Measurements from ENCODE around the gene VTI1B. TPM values are rescaled to one million over a fixed set of nuclear protein-coding genes. Genes with fewer than 3 reads are reported as not detected.
"Not testable (repeated sequence)": the region's sequence is repeated elsewhere in the genome, so short reads cannot be mapped to it uniquely, and the experiment has no call there.

Gene VTI1B, protein sequence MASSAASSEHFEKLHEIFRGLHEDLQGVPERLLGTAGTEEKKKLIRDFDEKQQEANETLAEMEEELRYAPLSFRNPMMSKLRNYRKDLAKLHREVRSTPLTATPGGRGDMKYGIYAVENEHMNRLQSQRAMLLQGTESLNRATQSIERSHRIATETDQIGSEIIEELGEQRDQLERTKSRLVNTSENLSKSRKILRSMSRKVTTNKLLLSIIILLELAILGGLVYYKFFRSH
- total RNA-seq = 115 TPM
- long read RNA-seq, full-length matches to known transcripts = 101 of 128 reads
- long read RNA-seq, partial matches to known transcripts = 5 of 128 reads
- long read RNA-seq, other reads (novel, unspliced or antisense) = 22 of 128 reads

DNA sequence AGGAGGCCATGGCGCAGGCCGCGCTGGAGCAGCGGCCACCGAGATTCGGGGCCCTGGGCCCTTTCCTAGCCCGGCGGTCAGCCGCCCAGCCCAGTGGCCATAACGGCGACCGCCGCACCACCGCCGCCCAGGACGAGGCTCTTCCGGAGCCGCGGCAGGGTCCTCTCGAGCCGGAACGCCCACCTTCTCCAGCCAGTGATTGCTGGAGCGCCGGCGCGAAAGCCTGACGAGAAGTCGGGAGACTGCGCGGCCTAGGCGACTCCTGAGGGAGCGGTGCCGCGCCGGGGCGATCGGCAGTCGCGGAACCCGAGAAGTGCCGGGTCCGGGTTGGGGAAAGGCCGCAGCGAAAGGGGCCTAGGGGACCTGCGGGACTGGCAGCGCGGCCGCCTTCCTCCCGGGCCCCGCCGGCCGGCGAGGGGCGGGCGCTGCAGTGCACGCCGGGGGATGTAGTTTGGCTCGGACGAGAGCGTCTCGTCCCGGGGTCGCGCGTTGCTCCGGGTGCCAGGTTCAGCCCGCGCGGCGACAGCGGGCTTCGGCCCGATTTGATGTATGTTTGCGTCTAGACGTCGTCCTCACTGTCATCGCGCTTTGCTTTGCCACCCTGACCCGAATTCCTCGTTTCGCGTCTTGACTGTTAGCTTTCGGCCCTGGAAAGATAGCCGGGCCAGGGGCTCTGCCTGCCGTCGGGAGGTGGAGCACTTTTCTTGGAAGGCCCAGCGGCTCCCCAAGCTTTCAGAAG is at the start of gene VTI1B:
VTI1B (minus strand) TSS at position 153 of the 739 bp plus-strand sequence; CDS start at position 10, 143 bp downstream.
- intact Hi-C loops (cut with DNase I) = loop anchor here (1.0 kb wide), 2 partner anchors 21 to 74 kb away; partner anchors contain the start of genes PIGH and RDH11
- DNase-seq (ENCODE audit: low spot score) = peak; percentile 92

DNA sequence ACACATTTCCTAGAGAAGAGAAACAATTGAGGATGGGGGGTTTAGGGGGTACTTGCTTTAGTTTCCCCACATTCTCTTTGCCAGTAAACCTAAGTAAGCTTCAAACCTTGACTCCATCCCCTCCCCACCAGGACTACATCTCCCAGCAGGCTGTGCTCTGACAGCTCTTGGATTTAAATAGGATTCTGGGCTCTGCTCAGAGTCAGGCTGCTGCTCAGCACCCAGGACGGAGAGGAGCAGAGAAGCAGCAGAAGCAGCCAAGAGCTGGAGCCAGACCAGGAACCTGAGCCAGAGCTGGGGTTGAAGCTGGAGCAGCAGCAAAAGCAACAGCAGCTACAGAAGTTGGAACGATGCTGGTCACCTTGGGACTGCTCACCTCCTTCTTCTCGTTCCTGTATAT is 47.9 kb upstream of the VTI1B start:
- DNase-seq (ENCODE audit: low spot score) = peak; percentile 81
- intact Hi-C loops (cut with DNase I) = no loop called here

DNA sequence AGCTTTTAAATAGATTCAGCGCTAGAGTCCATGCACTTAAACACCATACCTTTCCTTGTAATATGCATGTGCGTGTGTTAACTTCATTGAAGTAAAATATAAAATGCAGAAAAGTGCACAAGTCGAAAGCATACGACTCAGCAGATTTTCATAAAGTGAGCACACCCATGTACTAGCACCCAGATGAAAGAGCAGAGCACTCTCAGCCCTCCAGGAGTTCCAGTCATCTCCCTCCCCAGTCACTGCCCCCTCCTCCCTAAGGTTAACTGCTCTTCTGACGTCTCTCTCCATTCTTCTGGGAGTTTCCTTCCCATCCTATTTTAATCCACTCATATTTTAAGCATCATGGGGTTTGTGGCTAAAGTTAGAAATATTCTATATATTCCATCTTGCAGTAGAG is 47.4 kb upstream of the VTI1B start:
- no peak for DNase-seq (ENCODE audit: low spot score)
- intact Hi-C loops (cut with DNase I) = no loop called here

DNA sequence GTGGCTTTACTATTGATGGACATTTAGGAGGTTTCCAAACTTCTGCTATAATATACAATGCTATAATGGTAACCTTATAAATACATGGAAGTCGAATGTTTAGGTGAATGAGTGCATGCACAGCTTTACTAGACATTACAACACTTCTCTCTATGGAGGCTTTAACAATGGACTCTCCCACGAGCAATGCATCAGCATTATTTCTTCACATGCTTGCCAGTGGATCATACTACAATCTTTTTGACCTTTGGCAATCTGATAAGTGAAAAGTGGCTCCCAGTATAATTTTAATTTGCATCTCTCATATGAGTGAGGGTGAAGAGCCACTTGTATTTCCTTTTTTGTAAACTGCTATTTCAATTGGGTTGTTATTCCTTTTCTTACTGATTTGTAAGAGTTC is 45.4 kb upstream of the VTI1B start:
- DNase-seq (ENCODE audit: low spot score) = no peak
- intact Hi-C loops (cut with DNase I) = no loop called here

DNA sequence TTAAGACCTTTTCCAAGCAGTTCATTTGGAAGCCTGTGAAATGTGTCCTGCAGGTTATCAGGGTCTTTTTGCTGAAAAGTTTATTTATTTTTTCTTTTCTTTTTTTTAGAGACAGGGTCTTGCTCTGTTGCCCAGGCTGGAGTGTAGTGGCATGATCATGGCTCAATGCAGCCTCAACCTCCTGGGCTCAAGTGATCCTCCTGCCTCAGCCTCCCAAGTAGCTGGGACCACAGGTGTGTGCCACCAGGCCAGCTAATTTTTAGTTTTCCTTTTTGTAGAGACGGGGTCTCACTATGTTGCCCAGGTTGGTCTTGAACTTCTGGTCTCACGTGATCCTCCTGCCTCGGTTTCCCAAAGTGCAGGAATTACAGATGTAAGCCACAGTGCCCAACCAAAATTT is 45.0 kb upstream of the VTI1B start:
- intact Hi-C loops (cut with DNase I); DNase-seq (ENCODE audit: low spot score): not testable (repeated sequence)

DNA sequence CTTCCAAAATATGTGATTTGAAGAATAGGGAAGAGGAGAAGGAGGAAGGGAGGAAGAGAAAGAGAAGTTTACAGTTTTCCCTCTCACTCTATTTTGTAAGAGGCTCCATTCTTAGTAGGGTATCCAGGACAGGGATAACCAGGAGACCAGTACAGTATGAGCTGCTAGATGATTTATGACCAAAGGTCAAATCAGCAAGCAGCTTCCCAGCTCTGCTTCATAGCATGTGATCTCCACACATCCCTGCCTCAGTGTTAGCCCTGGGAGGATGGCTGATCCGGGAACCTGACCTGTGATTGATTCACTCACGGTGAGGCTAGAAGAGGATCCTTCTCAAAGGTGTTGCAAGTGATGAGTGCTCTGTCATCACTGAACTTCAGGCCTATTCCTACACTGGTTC is 43.8 kb upstream of the VTI1B start:
- no peak for DNase-seq (ENCODE audit: low spot score)
- intact Hi-C loops (cut with DNase I) = no loop called here

DNA sequence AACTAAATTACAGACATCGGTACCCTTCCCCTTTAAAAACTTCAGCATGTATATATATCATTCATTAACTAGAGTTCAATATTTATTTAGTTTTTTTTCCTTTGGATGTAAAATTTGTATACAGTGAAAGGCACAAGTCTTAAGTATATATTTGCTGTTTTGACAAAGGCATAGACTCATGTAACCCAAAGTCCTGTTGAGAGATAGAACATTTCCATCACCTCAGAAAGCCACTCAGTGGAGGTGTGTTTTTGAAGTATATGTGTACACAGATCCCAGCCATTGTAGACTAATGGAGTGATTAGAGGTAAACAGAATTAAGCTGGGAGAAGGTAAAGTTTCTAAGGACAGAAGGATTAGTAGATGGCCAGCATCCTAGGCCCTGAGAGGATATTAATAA is 42.6 kb upstream of the VTI1B start:
- intact Hi-C loops (cut with DNase I) = no loop called here

DNA sequence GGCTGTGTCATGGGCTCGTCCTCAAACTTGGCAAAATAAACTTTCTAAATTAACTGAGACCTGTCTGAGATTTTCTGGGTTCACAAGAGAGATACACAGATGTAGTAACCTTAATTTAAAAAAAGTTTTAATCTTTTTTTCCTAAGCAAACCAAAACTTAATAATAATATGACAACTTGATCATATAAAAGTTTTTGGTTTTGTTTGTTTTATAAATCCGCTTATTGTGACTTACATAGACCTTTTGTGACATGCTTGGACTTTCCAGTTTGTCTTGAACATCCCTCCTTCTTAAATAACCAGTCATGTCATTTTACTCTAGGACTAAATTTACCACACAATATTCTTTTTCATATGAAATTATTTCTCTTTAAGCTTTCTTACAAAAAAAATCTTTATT is 35.8 kb upstream of the VTI1B start:
- intact Hi-C loops (cut with DNase I) = no loop called here

More for the DNA sequence above, 42.6 kb upstream of the VTI1B start:
- no peak for DNase-seq (ENCODE audit: low spot score)

DNA sequence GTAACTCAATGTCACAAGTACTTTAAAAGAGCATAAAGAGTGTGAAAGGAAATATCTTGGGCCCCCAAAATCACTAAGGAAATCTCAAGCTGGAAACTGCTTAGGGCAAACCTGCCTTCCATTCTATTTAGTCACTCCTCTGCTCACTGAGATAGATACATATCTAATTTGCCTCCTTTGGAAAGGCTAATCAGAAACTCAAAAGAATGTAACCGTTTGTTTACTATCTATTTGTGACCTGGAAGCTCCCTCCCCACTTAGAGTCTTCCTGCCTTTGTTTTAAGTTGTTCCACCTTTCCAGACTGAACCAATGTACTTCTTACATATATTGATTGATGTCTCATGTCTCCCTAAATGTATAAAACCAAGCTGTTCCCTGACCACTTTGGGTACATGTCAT is 35.4 kb upstream of the VTI1B start:
- DNase-seq (ENCODE audit: low spot score) = not testable (repeated sequence)
- intact Hi-C loops (cut with DNase I) = loop anchor here (10.0 kb wide), 1 partner anchor 285 kb away; no protein-coding TSS in a partner anchor

More for the DNA sequence above, 35.8 kb upstream of the VTI1B start:
- no peak for DNase-seq (ENCODE audit: low spot score)

DNA sequence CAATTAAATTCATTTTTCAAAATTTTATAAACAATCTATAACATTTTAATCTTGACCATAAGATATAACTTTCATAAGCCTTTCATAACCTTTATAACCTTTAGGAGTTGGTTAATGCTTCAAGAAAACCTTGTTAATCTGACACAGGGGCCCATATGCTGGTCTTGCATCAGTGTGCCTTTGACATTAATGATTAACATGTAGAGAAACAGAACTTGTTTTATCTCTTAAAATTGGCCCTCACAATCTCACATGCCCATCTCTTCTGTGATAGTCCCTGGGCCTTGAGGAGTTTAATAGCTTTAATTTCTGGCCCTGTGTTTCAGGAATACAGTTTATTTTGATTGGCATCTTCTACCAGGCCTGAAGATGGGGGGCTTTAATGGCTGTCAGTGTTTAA is 34.9 kb upstream of the VTI1B start:
- intact Hi-C loops (cut with DNase I) = loop anchor here (10.0 kb wide), 1 partner anchor 285 kb away; no protein-coding TSS in a partner anchor

DNA sequence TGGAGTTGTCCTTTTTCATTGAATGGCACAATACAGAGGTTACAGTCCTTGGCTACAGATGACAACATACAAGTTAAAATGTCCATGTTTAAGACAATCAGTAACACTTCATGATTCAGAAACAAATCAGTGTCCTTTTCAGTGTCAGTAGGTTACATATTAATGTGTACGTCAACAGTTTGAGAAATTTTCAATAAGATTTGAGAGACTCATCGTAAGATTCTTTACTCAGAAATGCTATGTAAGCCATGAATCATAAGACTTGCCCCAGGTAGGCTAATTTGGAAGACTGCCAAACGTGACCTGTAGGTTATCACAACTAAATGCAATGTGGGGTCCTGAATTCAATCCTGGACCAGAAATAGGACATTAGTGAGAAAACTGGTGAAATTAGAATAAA is 30.8 kb upstream of the VTI1B start:
- intact Hi-C loops (cut with DNase I) = loop anchor here (2.0 to 10.0 kb wide), 2 partner anchors 86 to 280 kb away; partner anchors contain the start of gene ARG2
- no peak for DNase-seq (ENCODE audit: low spot score)

More for the DNA sequence above, 34.9 kb upstream of the VTI1B start:
- not testable (repeated sequence) for DNase-seq (ENCODE audit: low spot score)

DNA sequence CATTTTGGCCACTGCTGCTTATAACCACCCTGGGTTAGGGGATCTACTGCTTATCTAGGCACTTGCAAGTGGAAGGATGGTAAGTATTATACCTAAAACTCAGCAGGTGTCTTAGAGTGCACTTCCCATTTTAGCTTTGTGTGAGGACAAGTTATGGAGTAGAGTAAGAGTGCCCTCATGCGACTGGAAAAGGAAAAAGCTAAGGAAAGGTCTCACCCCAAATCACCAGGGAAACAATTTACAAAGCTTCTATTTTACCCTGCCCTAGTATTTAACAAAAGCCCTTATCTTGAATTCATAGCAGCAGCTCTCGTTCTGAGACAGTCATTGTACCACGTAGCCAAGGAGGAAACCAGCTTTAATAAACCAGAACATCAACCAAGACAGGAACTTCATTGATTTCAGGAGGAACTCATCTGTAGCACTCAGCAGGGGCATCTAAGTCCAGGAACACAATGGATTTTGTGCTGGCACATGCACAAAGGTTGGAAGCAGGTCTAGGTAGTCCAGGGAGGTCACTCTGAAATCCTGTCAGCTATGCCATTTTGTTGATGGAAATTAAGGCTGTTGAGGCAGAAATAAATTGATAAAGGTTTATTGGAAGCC is 30.2 kb upstream of the VTI1B start:
- intact Hi-C loops (cut with DNase I) = loop anchor here (2.0 to 10.0 kb wide), 3 partner anchors 86 to 280 kb away; partner anchors contain the start of gene ARG2
- DNase-seq (ENCODE audit: low spot score) = no peak

DNA sequence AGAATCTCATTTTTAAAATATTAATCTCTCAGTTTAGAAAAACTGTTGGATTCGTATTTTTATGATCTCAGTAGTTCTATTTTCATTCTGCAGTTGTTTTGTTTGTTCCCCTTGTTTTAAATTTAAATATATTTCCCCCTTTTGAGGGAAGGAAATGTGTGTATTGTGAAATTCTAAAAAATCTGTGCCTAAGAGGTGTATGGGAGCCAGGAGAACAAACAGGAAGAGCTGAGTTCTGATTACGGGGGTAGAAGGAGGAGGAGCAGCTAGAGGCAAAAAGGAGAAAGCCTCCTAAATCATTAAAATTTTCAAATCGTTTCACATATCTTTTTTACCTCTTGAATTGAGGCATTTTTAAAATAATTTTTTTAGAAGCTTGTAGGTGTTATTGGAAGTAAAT is 29.6 kb upstream of the VTI1B start:
- DNase-seq (ENCODE audit: low spot score) = no peak
- intact Hi-C loops (cut with DNase I) = loop anchor here (2.0 to 10.0 kb wide), 3 partner anchors 85 to 279 kb away; partner anchors contain the start of gene ARG2

DNA sequence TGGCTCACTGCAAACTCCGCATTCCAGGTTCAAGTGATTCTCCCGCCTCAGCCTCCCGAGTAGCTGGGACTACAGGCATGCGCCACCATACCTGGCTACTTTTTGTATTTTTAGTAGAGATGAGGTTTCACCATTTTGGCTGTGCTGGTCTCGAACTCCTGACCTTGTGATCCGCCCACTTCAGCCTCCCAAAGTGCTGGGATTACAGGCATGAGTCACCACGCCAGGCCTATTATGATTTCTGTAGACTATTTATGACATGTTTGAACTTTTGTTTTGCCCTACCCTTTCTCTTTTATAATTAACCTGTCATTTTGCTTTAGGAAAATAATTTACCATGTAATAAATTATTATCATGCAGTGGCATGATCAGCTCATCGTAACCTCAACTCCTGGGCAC is 27.1 kb upstream of the VTI1B start, which contains the start of gene RDH12:
RDH12 (plus strand) TSS at position 395 of the 400 bp plus-strand sequence. CDS start 20,757 bp downstream, outside the sequence.
- not testable (repeated sequence) for DNase-seq (ENCODE audit: low spot score)
- intact Hi-C loops (cut with DNase I) = loop anchor here (5.0 to 10.0 kb wide), 2 partner anchors 119 to 277 kb away; no protein-coding TSS in a partner anchor

DNA sequence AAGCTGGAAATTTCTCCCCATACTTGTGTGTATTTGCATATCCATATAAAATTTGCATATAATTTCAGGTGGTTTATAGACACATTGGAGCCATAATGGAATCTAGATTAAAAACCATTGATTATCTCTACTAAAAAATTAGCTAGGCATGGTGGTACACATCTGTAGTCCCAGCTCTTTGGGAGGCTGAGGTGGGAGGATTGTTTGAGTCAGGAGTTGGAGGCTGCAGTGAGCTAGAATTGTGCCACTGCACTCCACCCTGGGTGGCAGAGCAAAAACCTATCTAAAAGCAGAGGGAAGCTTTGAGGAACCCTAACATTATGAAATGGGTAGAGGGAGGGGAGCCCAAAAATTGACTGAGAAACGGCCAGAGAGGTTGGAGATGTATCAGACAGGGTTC is 23.7 kb upstream of the VTI1B start:
- intact Hi-C loops (cut with DNase I) = no loop called here
- no peak for DNase-seq (ENCODE audit: low spot score)

DNA sequence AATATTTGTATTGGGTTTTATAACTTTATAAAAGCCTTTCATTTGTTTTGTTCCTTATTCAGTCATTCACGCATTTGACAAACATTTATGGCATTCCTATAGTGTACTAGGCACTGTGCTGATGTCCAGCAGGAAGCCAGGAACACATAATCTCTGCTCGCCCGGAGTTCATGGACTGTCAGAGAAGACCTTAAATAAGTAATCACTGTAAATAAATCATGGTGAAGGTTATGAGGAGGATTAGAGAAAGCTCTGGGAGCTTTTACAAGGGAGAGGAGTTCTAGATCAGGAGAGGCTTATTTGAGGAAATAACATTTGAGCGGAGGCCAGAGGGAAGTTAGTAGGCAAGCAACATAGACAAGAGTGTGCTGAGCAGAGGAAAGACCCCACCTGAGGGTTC is 22.6 kb upstream of the VTI1B start:
- intact Hi-C loops (cut with DNase I) = no loop called here
- no peak for DNase-seq (ENCODE audit: low spot score)

DNA sequence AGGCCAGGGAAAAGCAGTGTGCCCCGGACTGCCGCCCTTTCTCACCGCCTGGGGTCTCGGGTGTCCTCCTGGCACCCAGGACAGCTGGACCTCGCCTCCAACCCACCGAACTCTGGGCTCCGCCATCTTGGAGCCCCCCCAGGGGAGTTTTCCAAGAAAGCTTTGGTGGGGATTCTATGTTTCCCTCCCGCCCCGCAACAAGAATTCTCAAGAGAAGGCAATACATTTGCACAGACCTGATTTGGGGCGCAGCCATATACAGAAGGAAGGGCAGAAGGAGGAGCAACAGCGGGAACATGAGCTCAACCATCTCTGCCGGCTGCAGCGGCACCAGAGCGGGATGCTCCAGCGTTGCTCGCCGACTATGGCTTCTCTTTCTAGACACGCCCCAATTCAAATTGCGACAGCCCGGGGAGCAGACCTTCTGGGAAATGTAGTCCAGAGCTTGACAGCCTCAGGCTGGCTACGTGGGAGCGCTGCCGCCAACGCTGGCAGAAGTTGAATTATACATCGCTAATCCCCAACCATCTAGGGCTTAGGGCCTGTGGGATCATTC is 21.0 kb upstream of the VTI1B start, which contains the start of gene RDH11:
RDH11 (minus strand) TSS at position 371 of the 556 bp plus-strand sequence; CDS start at position 310, 61 bp downstream.
- peak; percentile 93 for DNase-seq (ENCODE audit: low spot score)
- intact Hi-C loops (cut with DNase I) = loop anchor here (1.0 kb wide), 1 partner anchor 21 kb away; the partner anchor contains the start of gene VTI1B

DNA sequence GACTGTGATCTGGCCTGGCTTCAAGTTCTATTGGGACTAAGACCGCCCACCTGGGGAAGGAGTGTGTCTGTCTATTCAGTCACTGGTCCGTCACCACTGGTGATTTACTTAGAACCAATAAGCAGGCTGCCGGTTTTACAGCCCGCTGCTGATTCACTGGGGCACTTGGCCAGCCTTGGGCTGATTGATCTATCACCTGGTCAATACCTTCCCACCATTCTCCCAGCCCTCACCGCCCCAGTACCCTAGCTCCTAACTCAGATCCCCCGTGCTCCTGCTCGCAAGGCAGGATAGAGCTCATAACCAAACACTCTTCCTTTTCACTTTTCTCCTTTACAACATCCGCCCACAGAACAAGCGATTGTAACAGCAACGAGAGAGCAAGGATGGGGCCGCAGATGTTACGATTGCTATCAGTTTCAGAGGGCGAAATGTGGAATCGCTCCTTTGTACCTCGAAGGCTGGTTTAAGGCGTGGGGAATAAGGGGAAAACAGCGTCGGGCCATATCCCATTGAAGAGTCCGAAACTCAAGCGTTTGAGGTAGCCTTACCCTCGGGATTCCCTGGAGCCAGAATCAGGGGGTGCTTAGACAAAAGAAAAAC is 20.5 kb upstream of the VTI1B start:
- no peak for DNase-seq (ENCODE audit: low spot score)
- intact Hi-C loops (cut with DNase I) = loop anchor here (1.0 kb wide), 1 partner anchor 21 kb away; the partner anchor contains the start of gene VTI1B

DNA sequence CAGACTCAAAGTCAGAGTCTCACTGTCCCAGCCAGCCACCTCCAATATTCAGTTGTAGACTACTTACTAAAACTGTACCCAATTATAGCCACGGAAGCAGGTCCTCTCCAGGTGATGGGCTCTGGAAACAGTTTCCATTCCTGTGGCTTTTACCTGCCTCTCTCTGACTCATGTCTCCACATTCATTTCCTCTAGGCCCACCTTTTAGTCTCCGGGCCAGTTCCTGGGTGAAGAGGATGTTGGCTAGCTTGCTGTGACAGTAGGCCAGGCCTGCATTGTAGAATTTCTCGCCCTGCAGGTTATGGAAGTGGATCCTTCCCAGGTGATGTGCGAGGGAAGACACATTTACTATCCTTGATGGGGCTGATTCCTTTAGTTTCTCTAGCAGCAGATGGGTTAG is 15.6 kb upstream of the VTI1B start:
- no peak for DNase-seq (ENCODE audit: low spot score)
- intact Hi-C loops (cut with DNase I) = no loop called here
